GM12872 (cell line): ENCODE measurements around the gene TMEM170A.

Experiments used
- TF ChIP-seq, protein P1 (sequence below): IDR thresholded peaks from 3 replicates; pipeline ENCODE4 v1.5.1; 2011; ENCODE audit warnings: low read depth, mild to moderate bottlenecking, low read length, moderate library complexity; ENCODE audit not compliant: insufficient read depth

The TMEM170A gene

GRCh38 chr16:75415169-75415905, 49.2 kb downstream of the TMEM170A start:
- TF ChIP-seq, protein P1, sequence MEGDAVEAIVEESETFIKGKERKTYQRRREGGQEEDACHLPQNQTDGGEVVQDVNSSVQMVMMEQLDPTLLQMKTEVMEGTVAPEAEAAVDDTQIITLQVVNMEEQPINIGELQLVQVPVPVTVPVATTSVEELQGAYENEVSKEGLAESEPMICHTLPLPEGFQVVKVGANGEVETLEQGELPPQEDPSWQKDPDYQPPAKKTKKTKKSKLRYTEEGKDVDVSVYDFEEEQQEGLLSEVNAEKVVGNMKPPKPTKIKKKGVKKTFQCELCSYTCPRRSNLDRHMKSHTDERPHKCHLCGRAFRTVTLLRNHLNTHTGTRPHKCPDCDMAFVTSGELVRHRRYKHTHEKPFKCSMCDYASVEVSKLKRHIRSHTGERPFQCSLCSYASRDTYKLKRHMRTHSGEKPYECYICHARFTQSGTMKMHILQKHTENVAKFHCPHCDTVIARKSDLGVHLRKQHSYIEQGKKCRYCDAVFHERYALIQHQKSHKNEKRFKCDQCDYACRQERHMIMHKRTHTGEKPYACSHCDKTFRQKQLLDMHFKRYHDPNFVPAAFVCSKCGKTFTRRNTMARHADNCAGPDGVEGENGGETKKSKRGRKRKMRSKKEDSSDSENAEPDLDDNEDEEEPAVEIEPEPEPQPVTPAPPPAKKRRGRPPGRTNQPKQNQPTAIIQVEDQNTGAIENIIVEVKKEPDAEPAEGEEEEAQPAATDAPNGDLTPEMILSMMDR, result no peak

DNA sequence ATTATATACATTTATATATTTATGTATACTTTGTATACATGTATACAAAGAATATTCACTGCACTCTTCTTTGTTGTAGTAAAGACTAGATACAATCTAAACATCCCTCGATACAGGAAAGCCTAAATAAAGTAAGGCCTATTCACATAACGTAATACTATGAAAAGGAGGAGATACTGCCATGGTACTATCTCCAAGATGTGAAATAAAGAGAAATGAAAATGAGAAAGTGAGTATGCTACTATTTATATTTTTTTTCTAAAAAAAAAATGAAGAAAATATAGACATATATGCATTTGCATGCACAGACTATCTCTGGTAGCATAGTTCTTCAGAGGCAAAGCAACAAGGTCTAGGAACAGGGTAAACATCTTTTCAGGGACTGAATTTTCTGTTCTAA, 50.5 kb downstream of the TMEM170A start:
- TF ChIP-seq, protein P1, result no peak

GRCh38 chr16:75406943-75407342, 57.5 kb downstream of the TMEM170A start:
- TF ChIP-seq, protein P1, result no peak

- TF ChIP-seq, protein P1, result peak; percentile 59
Observed at GRCh38 chr16:75402821-75403475, 61.5 kb downstream of the TMEM170A start.

DNA sequence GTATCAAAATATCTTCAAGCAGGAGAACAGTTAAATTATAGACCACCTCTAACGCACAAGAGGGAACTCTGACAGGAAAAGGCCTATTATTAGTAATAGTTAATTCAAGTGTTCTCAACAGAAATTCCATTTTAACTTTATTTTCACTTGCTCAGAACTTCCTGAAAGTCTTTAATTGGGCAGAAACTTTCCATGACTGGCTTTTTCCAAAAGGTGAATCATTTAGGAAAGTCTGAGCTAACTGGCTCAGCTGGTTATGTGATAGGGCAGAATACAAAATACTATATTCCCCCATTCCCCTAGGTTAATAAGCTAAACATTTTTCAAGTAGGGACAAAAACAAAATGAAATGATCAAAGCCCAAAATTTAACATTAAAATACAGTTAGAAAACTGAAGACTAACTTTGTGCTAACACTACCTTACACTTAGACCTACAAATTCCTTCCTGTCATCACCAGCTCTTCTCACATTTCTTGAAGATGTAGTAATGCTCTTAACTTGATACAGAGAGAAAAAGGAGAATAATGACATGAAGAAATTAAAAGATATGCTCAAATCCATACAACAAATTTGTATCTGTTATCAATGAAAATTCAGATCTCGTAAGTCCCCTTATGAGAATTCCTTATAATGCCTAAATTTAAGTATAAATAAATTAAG, 62.2 kb downstream of the TMEM170A start:
- TF ChIP-seq, protein P1, result no peak

- TF ChIP-seq, protein P1, result no peak
Observed at GRCh38 chr16:75401691-75402090, 62.8 kb downstream of the TMEM170A start.

DNA sequence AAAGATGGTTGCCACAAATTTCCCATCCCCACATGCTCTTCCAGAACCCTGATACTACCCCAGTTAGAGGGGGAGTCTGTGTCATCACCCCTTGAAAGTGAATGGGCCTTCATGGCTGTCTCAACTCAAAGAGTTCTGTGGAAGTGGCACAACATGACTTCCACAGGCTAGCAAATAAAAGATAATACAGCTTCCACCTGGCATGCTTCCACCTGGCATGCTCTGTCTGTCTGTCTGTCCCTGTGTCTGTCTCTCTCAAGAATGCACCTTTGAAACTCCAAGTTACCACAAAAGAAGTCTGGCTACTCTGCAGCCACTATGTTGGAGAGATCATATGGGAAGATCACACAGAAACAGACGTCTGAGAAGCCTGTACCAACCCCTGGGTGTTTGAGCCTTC, 66.2 kb downstream of the TMEM170A start:
- TF ChIP-seq, protein P1, result no peak
